ENCODE data around the gene UNKL.

The UNKL gene

GRCh38 chr16:1333149-1333812, 81.2 kb downstream of the UNKL start, which contains the start of gene BAIAP3:
TSS of gene BAIAP3 (plus strand) at chr16:1333645. CDS start at chr16:1338550, 4,905 bp downstream.
- Histone ChIP-seq H3K27me3 (ENCODE audit: control insufficient read depth, insufficient read depth, low read length) (no peaks in the 10 kb centered on the region), H3K79me2 (no peaks in the 10 kb centered on the region), H2AFZ (peak within 1 kb of the TSS; percentile 1), H3K4me1 (peaks cover 6% of the 10 kb centered on the region), H3K27ac (no peak within 1 kb of the TSS), H3K9ac (no peak within 1 kb of the TSS), H3K4me2 (ENCODE audit: low read length) (peak within 1 kb of the TSS; percentile 77), H3K36me3 (ENCODE audit: control insufficient read depth, insufficient read depth, low read length) (no peaks in the 10 kb centered on the region), H3K9me3 (ENCODE audit: control insufficient read depth, low read length) (no peaks in the 10 kb centered on the region), H3K4me3 (ENCODE audit: low read depth, low read length) (peak within 1 kb of the TSS; percentile 54)
- TF ChIP-seq CTCF (IDR thresholded peaks at IDR 0.05) = no peak

GRCh38 chr16:1332618-1333148, 81.8 kb downstream of the UNKL start:
- Histone ChIP-seq H3K9me3 (ENCODE audit: control insufficient read depth, low read length) (no peaks in the 10 kb centered on the region), H3K4me2 (ENCODE audit: low read length) (peak overlapping the region; percentile 77), H3K79me2 (no peaks in the 10 kb centered on the region), H3K9ac (no peak overlapping the region), H3K27me3 (ENCODE audit: control insufficient read depth, insufficient read depth, low read length) (no peaks in the 10 kb centered on the region), H3K27ac (no peak overlapping the region), H3K36me3 (ENCODE audit: control insufficient read depth, insufficient read depth, low read length) (no peaks in the 10 kb centered on the region), H3K4me3 (ENCODE audit: low read depth, low read length) (peak overlapping the region; percentile 54), H3K4me1 (peaks cover 6% of the 10 kb centered on the region), H2AFZ (peak overlapping the region; percentile 1)
- TF ChIP-seq CTCF (IDR thresholded peaks at IDR 0.05) = no peak

- Histone ChIP-seq H3K4me3 (ENCODE audit: low read depth, low read length) (peak overlapping the region; percentile 46), H2AFZ (peak overlapping the region; percentile 40), H3K4me2 (ENCODE audit: low read length) (peak overlapping the region; percentile 77), H3K9ac (no peak overlapping the region), H3K4me1 (peaks cover 6% of the 10 kb centered on the region), H3K36me3 (ENCODE audit: control insufficient read depth, insufficient read depth, low read length) (no peaks in the 10 kb centered on the region), H3K27ac (peak overlapping the region; percentile 5), H3K9me3 (ENCODE audit: control insufficient read depth, low read length) (no peaks in the 10 kb centered on the region), H3K79me2 (no peaks in the 10 kb centered on the region), H3K27me3 (ENCODE audit: control insufficient read depth, insufficient read depth, low read length) (no peaks in the 10 kb centered on the region)
- no peak for TF ChIP-seq CTCF (IDR thresholded peaks at IDR 0.05)
Measured at GRCh38 chr16:1331712-1332617, 82.5 kb downstream of the UNKL start.

- Histone ChIP-seq H3K36me3 (ENCODE audit: control insufficient read depth, insufficient read depth, low read length) (no peaks in the 10 kb centered on the region), H3K4me1 (peaks cover 6% of the 10 kb centered on the region), H3K27me3 (ENCODE audit: control insufficient read depth, insufficient read depth, low read length) (no peaks in the 10 kb centered on the region), H3K4me3 (ENCODE audit: low read depth, low read length) (peak overlapping the region; percentile 46), H3K27ac (peak overlapping the region; percentile 5), H3K4me2 (ENCODE audit: low read length) (peak overlapping the region; percentile 77), H2AFZ (peak overlapping the region; percentile 40), H3K9ac (no peak overlapping the region), H3K79me2 (no peaks in the 10 kb centered on the region), H3K9me3 (ENCODE audit: control insufficient read depth, low read length) (no peaks in the 10 kb centered on the region)
- no peak for TF ChIP-seq CTCF (IDR thresholded peaks at IDR 0.05)
Measured at GRCh38 chr16:1330931-1331711, 83.4 kb downstream of the UNKL start.

All from parathyroid adenoma (tissue), 2 donors.